Chondrocyte (in vitro differentiated cells): Measurements from ENCODE around the gene MAST1. TPM values are rescaled to one million over a fixed set of nuclear protein-coding genes. Genes with fewer than 3 reads are reported as not detected.

ENCODE experiments used
- DNase-seq: peaks from one replicate; pipeline ENCODE4 v3.0.0; 2021; ENCODE audit warnings: mixed read lengths, low spot score
- H3K27ac Mint-ChIP-seq: one replicate; pipeline ENCODE4 v1.8.0; 2021; ENCODE audit warnings: mild to moderate bottlenecking, moderate library complexity, mixed read lengths; ENCODE audit not compliant: unreplicated experiment
- H3K27me3 Mint-ChIP-seq: 2 replicates; pipeline ENCODE4 v1.8.0; 2021; ENCODE audit warnings: low read depth, mixed read lengths
- H3K36me3 Mint-ChIP-seq: 2 replicates; pipeline ENCODE4 v1.8.0; 2021; ENCODE audit warnings: low read depth, mixed read lengths
- H3K4me1 Mint-ChIP-seq: 2 replicates; pipeline ENCODE4 v1.8.0; 2021; ENCODE audit warnings: low read depth, mild to moderate bottlenecking, mixed read lengths
- H3K4me3 Mint-ChIP-seq: one replicate; pipeline ENCODE4 v1.8.0; 2021; ENCODE audit warnings: mild to moderate bottlenecking, moderate library complexity, mixed read lengths; ENCODE audit not compliant: unreplicated experiment
- H3K9me3 Mint-ChIP-seq: 2 replicates; pipeline ENCODE4 v1.8.0; 2021; ENCODE audit warnings: low read depth, mixed read lengths
- CTCF ChIP-seq: fragments of 200-600 bp; sonication (generic); IDR thresholded peaks from 2 replicates; pipeline ENCODE4 v1.5.0; 2021; ENCODE audit warnings: antibody characterized with exemption, mild to moderate bottlenecking, moderate library complexity
- total RNA-seq: library from RNA; stranded (reverse); gene quantifications from 3 replicates; pipeline ENCODE4 v1.2.1, GENCODE V29; 2021

MAST1 gene
- total RNA-seq, 1 donor from 2014 or later, result 1.6 TPM

DNA sequence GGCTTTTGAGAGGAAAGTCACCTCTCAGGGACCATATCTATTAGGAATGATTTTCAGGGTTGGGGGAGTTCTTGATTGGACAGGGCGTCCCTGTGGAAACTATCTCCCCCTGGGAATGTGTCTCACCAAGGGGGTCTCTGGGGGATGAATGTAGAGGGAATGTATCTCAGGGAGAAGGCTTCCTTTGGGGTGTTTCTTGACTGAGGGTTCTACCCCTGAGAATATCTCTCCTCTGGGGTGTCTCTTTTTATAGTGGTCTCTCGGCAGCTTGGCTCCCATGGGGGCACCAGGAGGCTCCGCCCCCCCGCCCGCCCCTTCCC is 4.9 kb upstream of the MAST1 start:
- H3K9me3 Mint-ChIP-seq, result no peaks in the 10 kb centered on the region
- peaks cover 14% of the 10 kb centered on the region for H3K4me1 Mint-ChIP-seq
- H3K27me3 Mint-ChIP-seq, result peaks cover 67% of the 10 kb centered on the region
- no peak overlapping the region for H3K27ac Mint-ChIP-seq
- H3K36me3 Mint-ChIP-seq, result peaks cover 1% of the 10 kb centered on the region
- DNase-seq, result no peak
- TF ChIP-seq CTCF, result no peak
- no peak overlapping the region for H3K4me3 Mint-ChIP-seq

- TF ChIP-seq CTCF, result no peak
- H3K9me3 Mint-ChIP-seq, result no peaks in the 10 kb centered on the region
- no peak overlapping the region for H3K27ac Mint-ChIP-seq
- peaks cover 63% of the 10 kb centered on the region for H3K27me3 Mint-ChIP-seq
- H3K4me1 Mint-ChIP-seq, result peaks cover 14% of the 10 kb centered on the region
- H3K36me3 Mint-ChIP-seq, result peaks cover 1% of the 10 kb centered on the region
- no peak for DNase-seq
- peak overlapping the region; percentile 57 for H3K4me3 Mint-ChIP-seq
Measured at GRCh38 chr19:12833738-12834565, 4.4 kb upstream of the MAST1 start.

DNA sequence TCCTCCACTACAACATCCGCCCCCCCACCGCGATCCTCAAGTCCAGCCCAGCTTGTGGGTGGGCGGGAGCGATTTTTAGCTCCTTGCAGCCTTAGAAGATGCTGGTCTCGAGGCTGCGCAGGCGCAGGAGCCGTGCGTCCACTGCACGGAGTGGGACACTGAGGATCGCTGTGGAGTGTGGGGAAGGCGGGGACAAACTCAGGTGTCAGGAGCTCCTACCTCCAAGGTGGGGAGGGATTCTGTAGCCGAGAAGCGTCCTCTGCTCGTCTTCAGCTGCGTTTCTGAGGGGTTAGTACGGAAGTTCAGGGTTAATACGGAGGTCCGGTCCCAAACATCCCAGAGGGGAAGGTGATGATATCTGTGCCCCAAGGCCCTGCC is 3.8 kb upstream of the MAST1 start, which contains the start of gene RTBDN:
Gene RTBDN (minus strand): TSS at position 14 of the 378 bp plus-strand sequence. CDS start 4,600 bp downstream, outside the sequence.
- Mint-ChIP-seq H3K9me3 (no peaks in the 10 kb centered on the region), H3K4me3 (peak within 1 kb of the TSS; percentile 57), H3K36me3 (peaks cover 1% of the 10 kb centered on the region), H3K27me3 (peaks cover 69% of the 10 kb centered on the region), H3K27ac (no peak within 1 kb of the TSS), H3K4me1 (peaks cover 16% of the 10 kb centered on the region)
- no peak for TF ChIP-seq CTCF
- DNase-seq, result no peak

DNA sequence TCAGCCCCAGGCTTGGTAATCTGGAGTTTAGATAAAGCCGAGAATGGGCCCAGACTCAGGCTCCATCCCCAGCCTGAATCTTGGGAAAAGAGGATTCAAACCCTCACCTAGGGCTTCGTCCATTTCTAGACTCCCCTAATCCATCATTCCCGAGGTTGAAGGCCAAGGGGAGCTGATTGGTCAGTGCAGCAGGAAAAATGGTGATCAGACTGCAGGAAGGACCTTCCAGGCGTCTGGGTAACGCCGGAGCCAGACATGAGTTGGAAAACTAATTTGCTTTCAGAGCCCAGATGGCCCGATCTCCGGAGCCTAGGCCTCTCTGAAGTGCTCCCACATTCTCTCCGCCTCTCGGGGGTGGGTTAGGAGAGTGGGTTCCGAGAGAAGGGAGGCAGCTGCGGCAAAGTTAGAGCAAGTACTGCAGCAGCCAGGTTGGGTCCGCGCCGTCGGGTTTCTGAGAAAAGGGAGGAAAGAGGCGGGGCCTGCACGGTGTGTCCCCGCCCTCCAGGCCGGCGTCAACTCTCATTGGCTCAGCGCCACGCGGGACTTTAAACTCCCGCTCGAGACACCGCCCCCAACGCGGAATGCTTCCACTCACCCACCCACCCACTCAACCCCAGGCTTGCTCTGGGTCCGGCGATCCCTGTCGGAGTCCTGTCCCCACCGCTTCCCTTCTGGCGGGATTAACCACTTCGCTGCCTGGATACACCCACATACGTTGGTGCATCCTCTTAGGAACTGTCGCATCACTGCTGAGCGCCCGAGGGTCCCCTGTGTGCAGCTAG is 3.1 kb upstream of the MAST1 start:
- peaks cover 1% of the 10 kb centered on the region for H3K36me3 Mint-ChIP-seq
- DNase-seq, result no peak
- H3K9me3 Mint-ChIP-seq, result no peaks in the 10 kb centered on the region
- H3K4me3 Mint-ChIP-seq, result no peak overlapping the region
- no peak for TF ChIP-seq CTCF
- H3K4me1 Mint-ChIP-seq, result peaks cover 16% of the 10 kb centered on the region
- peaks cover 68% of the 10 kb centered on the region for H3K27me3 Mint-ChIP-seq
- no peak overlapping the region for H3K27ac Mint-ChIP-seq

- H3K9me3 Mint-ChIP-seq, result no peaks in the 10 kb centered on the region
- no peak for DNase-seq
- H3K27me3 Mint-ChIP-seq, result peaks cover 69% of the 10 kb centered on the region
- TF ChIP-seq CTCF, result no peak
- H3K4me3 Mint-ChIP-seq, result no peak overlapping the region
- H3K27ac Mint-ChIP-seq, result no peak overlapping the region
- H3K4me1 Mint-ChIP-seq, result peaks cover 28% of the 10 kb centered on the region
- peaks cover 1% of the 10 kb centered on the region for H3K36me3 Mint-ChIP-seq
Measured at GRCh38 chr19:12836529-12836863, 1.8 kb upstream of the MAST1 start.
